HG03064 (cell line): ENCODE results near the gene CFAP99.
"Not testable (repeated sequence)": the region's sequence is repeated elsewhere in the genome, so short reads cannot be mapped to it uniquely, and the experiment has no call there.

Source experiments
- ATAC-seq: cut with Tn5 transposase; IDR thresholded peaks from one replicate; pipeline ENCODE4 v1.9.1; 2021; ENCODE audit warnings: low read depth; ENCODE audit not compliant: unreplicated experiment

The CFAP99 gene

GRCh38 chr4:2465032-2465431, 46.3 kb downstream of the CFAP99 start:
- no peak for ATAC-seq

- not testable (repeated sequence) for ATAC-seq
Observed at GRCh38 chr4:2465544-2465943, 46.8 kb downstream of the CFAP99 start.

GRCh38 chr4:2468456-2469191, 49.9 kb downstream of the CFAP99 start, which contains the start of gene RNF4:
RNF4 (plus strand) TSS chr4:2469106; CDS start chr4:2490494, 21,388 bp downstream.
- peak; percentile 77 for ATAC-seq

- peak; percentile 47 for ATAC-seq
Observed at GRCh38 chr4:2469192-2469984, 50.6 kb downstream of the CFAP99 start.

- no peak for ATAC-seq
Observed at GRCh38 chr4:2470791-2471190, 52.0 kb downstream of the CFAP99 start.

GRCh38 chr4:2472187-2472586, 53.4 kb downstream of the CFAP99 start:
- no peak for ATAC-seq

GRCh38 chr4:2478229-2478628, 59.5 kb downstream of the CFAP99 start:
- ATAC-seq: no peak

- ATAC-seq: no peak
Observed at GRCh38 chr4:2480649-2481048, 61.9 kb downstream of the CFAP99 start.

GRCh38 chr4:2482192-2482591, 63.4 kb downstream of the CFAP99 start:
- ATAC-seq: no peak

GRCh38 chr4:2482693-2483092, 63.9 kb downstream of the CFAP99 start:
- ATAC-seq: no peak

GRCh38 chr4:2483237-2483636, 64.5 kb downstream of the CFAP99 start:
- ATAC-seq: no peak

- ATAC-seq: no peak
Observed at GRCh38 chr4:2484185-2484584, 65.4 kb downstream of the CFAP99 start.

GRCh38 chr4:2484993-2485392, 66.2 kb downstream of the CFAP99 start:
- ATAC-seq: peak; percentile 41

GRCh38 chr4:2485956-2486355, 67.2 kb downstream of the CFAP99 start:
- no peak for ATAC-seq

- ATAC-seq: no peak
Observed at GRCh38 chr4:2486981-2487380, 68.2 kb downstream of the CFAP99 start.

- no peak for ATAC-seq
Observed at GRCh38 chr4:2487632-2488031, 68.9 kb downstream of the CFAP99 start.

GRCh38 chr4:2489081-2489805, 70.5 kb downstream of the CFAP99 start:
- no peak for ATAC-seq

- ATAC-seq: no peak
Observed at GRCh38 chr4:2489841-2490552, 71.2 kb downstream of the CFAP99 start.

GRCh38 chr4:2492970-2493369, 74.2 kb downstream of the CFAP99 start:
- no peak for ATAC-seq

- ATAC-seq: no peak
Observed at GRCh38 chr4:2494992-2495391, 76.2 kb downstream of the CFAP99 start.

- no peak for ATAC-seq
Observed at GRCh38 chr4:2497324-2497723, 78.6 kb downstream of the CFAP99 start.
